GM04504 (cell line): ENCODE measurements around the gene TNKS2.
"Not testable (repeated sequence)": the region's sequence is repeated elsewhere in the genome, so short reads cannot be mapped to it uniquely, and the experiment has no call there.

Experiments
- DNase-seq: peaks from one replicate; pipeline ENCODE4 v3.0.0-alpha.2; 2012; ENCODE audit warnings: low read depth

TNKS2 gene

GRCh38 chr10:91796331-91797047, 1.7 kb upstream of the TNKS2 start:
- no peak for DNase-seq

- DNase-seq: no peak
Observed at GRCh38 chr10:91797048-91797690, 1.1 kb upstream of the TNKS2 start.

- DNase-seq: no peak
Observed at GRCh38 chr10:91798649-91799611, 704 bp downstream of the TNKS2 start.

GRCh38 chr10:91799612-91799975, 1.4 kb downstream of the TNKS2 start:
- DNase-seq: no peak

GRCh38 chr10:91800182-91800581, 2.0 kb downstream of the TNKS2 start:
- no peak for DNase-seq

- no peak for DNase-seq
Observed at GRCh38 chr10:91800756-91801155, 2.5 kb downstream of the TNKS2 start.

GRCh38 chr10:91803386-91804125, 5.3 kb downstream of the TNKS2 start:
- DNase-seq: no peak

GRCh38 chr10:91804126-91804510, 5.9 kb downstream of the TNKS2 start:
- DNase-seq: no peak

GRCh38 chr10:91805110-91805838, 7.0 kb downstream of the TNKS2 start:
- DNase-seq: no peak

GRCh38 chr10:91807264-91807663, 9.0 kb downstream of the TNKS2 start:
- not testable (repeated sequence) for DNase-seq

- no peak for DNase-seq
Observed at GRCh38 chr10:91813251-91813650, 15.0 kb downstream of the TNKS2 start.

- no peak for DNase-seq
Observed at GRCh38 chr10:91816981-91817380, 18.8 kb downstream of the TNKS2 start.

GRCh38 chr10:91820144-91820543, 21.9 kb downstream of the TNKS2 start:
- no peak for DNase-seq

GRCh38 chr10:91824076-91824475, 25.9 kb downstream of the TNKS2 start:
- DNase-seq: no peak

GRCh38 chr10:91829268-91829667, 31.0 kb downstream of the TNKS2 start:
- no peak for DNase-seq

- no peak for DNase-seq
Observed at GRCh38 chr10:91838199-91838598, 40.0 kb downstream of the TNKS2 start.

GRCh38 chr10:91843083-91843482, 44.9 kb downstream of the TNKS2 start:
- DNase-seq: no peak

- DNase-seq: no peak
Observed at GRCh38 chr10:91856637-91857036, 58.4 kb downstream of the TNKS2 start.

- no peak for DNase-seq
Observed at GRCh38 chr10:91860885-91861284, 62.7 kb downstream of the TNKS2 start.

- DNase-seq: no peak
Observed at GRCh38 chr10:91864099-91864498, 65.9 kb downstream of the TNKS2 start.

- DNase-seq: no peak
Observed at GRCh38 chr10:91864744-91865143, 66.5 kb downstream of the TNKS2 start.
